ENCODE results near the gene GALNT12. TPM values are rescaled to one million over a fixed set of nuclear protein-coding genes. Genes with fewer than 3 reads are reported as not detected.

Gene GALNT12, protein sequence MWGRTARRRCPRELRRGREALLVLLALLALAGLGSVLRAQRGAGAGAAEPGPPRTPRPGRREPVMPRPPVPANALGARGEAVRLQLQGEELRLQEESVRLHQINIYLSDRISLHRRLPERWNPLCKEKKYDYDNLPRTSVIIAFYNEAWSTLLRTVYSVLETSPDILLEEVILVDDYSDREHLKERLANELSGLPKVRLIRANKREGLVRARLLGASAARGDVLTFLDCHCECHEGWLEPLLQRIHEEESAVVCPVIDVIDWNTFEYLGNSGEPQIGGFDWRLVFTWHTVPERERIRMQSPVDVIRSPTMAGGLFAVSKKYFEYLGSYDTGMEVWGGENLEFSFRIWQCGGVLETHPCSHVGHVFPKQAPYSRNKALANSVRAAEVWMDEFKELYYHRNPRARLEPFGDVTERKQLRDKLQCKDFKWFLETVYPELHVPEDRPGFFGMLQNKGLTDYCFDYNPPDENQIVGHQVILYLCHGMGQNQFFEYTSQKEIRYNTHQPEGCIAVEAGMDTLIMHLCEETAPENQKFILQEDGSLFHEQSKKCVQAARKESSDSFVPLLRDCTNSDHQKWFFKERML
- 9.6 and 15.0 TPM in 2 replicates for total RNA-seq (2012; rRNA removed)

DNA sequence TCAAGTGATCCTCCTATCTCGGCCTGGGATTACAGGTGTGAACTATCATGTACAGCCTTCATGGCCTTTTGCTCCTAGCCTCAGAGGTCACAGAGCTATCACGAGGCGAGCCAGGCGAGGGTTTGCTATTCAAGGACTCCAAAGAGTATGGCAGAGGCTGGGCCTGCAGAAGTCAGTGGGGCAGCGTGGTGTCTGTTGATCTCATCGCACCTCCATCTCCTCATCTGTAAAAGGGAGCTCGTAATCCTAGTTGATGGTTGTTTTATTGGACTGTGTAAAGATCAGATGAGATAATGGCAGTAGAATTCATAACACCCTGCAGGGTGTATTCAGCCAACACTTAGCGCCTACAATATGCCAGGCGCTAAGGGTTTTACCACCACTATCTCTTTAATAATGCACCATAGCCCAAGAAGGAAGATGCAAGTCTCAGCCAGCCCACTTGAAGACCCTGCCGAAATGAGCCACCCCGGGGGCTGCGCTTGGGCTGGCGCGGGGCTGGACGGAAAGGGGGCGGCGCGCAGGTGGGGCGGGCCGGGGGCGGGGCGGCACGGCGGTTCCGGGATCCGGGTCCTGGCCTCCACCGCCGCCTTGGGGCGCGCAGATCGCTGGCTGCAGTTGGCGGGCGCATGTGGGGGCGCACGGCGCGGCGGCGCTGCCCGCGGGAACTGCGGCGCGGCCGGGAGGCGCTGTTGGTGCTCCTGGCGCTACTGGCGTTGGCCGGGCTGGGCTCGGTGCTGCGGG lies at the start of gene GALNT12:
GALNT12 (plus strand) TSS at position 601 of the 744 bp plus-strand sequence; CDS start at position 630, 29 bp downstream.
- Histone ChIP-seq H3K4me3 (ENCODE audit: low read length) (peak within 1 kb of the TSS; percentile 65), H3K9ac (ENCODE audit: low read depth, low read length) (no peak within 1 kb of the TSS), H3K27me3 (ENCODE audit: control insufficient read depth, insufficient read depth, low read length) (peaks cover 63% of the 10 kb centered on the region), H3K4me2 (ENCODE audit: low read length) (peak within 1 kb of the TSS; percentile 89), H3K36me3 (ENCODE audit: insufficient read depth, low read length) (no peaks in the 10 kb centered on the region), H3K9me3 (replicated peaks; ENCODE audit: low read length) (no peaks in the 10 kb centered on the region), H3K4me1 (ENCODE audit: control insufficient read depth, insufficient read depth, low read length) (peaks cover 22% of the 10 kb centered on the region)

DNA sequence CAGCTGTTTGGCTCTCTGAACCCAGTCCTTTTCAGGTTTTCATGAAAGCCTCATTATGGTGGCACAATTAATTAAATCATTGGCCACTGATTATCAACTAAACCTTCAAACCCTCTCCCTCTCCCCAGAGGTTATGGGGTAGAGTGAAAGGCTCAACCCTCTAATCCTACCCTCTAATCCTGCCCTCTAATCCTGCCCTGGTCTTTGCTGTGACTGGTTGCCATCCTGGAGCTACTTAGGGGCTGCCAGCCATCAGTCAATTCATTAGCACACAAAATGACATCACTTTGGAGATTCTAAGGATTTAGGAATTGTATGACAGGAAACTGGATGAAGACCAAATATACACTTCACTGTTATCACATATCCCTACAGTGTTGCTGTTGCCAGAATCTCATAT lies 47.2 kb upstream of the GALNT12 start:
- Histone ChIP-seq H3K9ac (ENCODE audit: low read depth, low read length) (no peak overlapping the region), H3K36me3 (ENCODE audit: insufficient read depth, low read length) (peaks cover 17% of the 10 kb centered on the region), H3K4me1 (ENCODE audit: control insufficient read depth, insufficient read depth, low read length) (no peaks in the 10 kb centered on the region), H3K4me3 (ENCODE audit: low read length) (no peak overlapping the region), H3K9me3 (replicated peaks; ENCODE audit: low read length) (no peaks in the 10 kb centered on the region), H3K27me3 (ENCODE audit: control insufficient read depth, insufficient read depth, low read length) (no peaks in the 10 kb centered on the region), H3K4me2 (ENCODE audit: low read length) (no peak overlapping the region)

DNA sequence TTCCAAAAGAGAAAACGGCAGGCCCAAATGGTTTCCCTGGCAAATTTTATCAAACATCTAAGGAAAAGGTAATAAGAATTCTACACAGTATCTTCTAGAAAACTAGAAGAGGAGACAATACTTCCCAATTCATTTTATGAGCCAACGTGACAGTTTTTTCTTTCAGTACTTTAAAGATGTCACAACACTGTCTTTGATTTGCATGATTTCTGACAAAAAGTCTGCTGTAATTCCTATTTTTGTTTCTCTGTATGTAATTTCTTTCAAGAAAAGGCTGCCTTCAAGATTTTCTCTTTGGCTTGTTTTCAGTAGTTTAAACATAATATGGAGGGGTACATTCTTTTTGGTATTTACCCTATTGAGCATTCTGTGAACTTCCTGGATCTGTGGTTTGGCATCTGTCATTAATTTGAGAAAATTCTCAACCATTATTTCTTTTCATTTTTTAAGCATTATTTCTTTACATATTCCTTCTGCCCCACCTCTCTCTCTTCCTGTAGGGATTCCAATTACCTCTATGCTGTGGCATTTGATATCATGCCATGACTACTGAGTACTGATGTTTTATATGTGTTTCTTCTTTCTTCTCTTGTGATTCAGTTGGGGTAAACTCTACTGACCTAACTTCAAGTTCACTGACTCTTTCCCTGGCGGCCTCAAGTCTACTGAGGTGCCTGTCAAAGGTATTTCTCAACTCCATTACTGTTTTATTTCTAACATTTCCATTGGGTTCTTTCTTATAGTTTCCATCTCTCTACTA lies 43.3 kb upstream of the GALNT12 start:
- peaks cover 28% of the 10 kb centered on the region for H3K36me3 ChIP-seq (ENCODE audit: insufficient read depth, low read length)
- H3K27me3 ChIP-seq (ENCODE audit: control insufficient read depth, insufficient read depth, low read length) = no peaks in the 10 kb centered on the region
- H3K4me2 ChIP-seq (ENCODE audit: low read length) = no peak overlapping the region
- H3K4me3 ChIP-seq (ENCODE audit: low read length) = no peak overlapping the region
- no peaks in the 10 kb centered on the region for H3K9me3 ChIP-seq (replicated peaks; ENCODE audit: low read length)
- no peaks in the 10 kb centered on the region for H3K4me1 ChIP-seq (ENCODE audit: control insufficient read depth, insufficient read depth, low read length)
- no peak overlapping the region for H3K9ac ChIP-seq (ENCODE audit: low read depth, low read length)

DNA sequence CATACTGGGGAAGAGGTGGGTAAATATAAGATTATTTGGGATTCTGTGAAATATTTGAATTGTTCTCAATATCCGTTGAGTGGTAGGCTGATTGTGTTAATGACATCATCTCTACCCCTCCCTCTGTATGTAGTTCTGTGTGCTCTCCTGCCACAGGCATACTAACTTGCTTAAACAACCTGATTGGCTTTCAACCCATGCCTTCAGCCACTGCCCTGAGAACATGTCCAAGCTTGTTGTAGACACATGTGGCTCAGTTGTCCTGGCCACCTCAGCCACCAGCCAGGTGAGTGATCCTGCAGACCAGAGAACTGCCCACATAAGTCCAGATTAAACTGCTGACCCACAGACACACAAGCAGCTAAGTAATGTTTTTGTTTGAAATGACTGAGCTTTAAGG lies 42.2 kb upstream of the GALNT12 start:
- H3K9ac ChIP-seq (ENCODE audit: low read depth, low read length) = no peak overlapping the region
- H3K4me3 ChIP-seq (ENCODE audit: low read length) = no peak overlapping the region
- H3K4me2 ChIP-seq (ENCODE audit: low read length) = no peak overlapping the region
- no peaks in the 10 kb centered on the region for H3K9me3 ChIP-seq (replicated peaks; ENCODE audit: low read length)
- H3K4me1 ChIP-seq (ENCODE audit: control insufficient read depth, insufficient read depth, low read length) = no peaks in the 10 kb centered on the region
- H3K27me3 ChIP-seq (ENCODE audit: control insufficient read depth, insufficient read depth, low read length) = no peaks in the 10 kb centered on the region
- peaks cover 33% of the 10 kb centered on the region for H3K36me3 ChIP-seq (ENCODE audit: insufficient read depth, low read length)

DNA sequence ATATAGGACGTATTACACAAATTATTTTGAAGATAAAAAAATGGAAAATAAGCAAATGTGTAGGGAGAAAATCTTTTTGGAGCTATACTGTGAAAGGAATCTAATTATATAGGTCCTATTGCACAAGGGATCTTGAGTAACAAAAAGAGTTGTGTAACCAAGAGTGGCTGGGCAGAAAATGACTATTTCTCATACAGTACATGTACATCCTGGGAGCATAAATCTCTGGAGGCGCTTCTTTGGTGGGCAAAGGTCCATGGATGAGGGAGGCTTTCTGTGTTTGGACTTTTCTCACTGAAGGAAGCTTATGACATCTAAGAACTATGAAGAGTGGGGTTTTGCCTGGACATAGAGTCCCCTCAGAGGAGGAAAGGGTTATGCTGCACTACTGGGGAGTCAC lies 40.9 kb upstream of the GALNT12 start:
- H3K36me3 ChIP-seq (ENCODE audit: insufficient read depth, low read length) = peaks cover 44% of the 10 kb centered on the region
- no peak overlapping the region for H3K9ac ChIP-seq (ENCODE audit: low read depth, low read length)
- no peaks in the 10 kb centered on the region for H3K27me3 ChIP-seq (ENCODE audit: control insufficient read depth, insufficient read depth, low read length)
- no peak overlapping the region for H3K4me3 ChIP-seq (ENCODE audit: low read length)
- no peaks in the 10 kb centered on the region for H3K4me1 ChIP-seq (ENCODE audit: control insufficient read depth, insufficient read depth, low read length)
- no peaks in the 10 kb centered on the region for H3K9me3 ChIP-seq (replicated peaks; ENCODE audit: low read length)
- no peak overlapping the region for H3K4me2 ChIP-seq (ENCODE audit: low read length)

DNA sequence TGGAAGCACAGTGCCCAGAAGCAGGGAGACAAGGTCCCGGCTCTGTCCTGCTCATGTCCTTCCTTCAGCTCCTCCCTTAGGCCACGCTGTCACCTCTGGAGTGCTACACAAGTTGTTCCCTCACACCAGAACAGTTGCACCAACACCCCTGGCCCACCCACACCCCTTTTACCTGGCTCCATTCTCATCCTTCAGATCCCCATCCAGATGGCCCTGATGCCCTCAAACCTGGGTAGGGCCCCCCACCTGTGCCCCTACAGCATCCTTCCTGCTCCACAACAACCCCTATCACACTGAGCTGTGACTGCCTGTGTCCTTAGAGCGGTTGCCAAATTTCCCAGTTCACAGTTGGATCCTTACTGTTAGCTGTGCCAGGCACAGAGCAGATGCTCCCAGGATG lies 40.3 kb upstream of the GALNT12 start:
- Histone ChIP-seq H3K36me3 (ENCODE audit: insufficient read depth, low read length) (peaks cover 45% of the 10 kb centered on the region), H3K4me1 (ENCODE audit: control insufficient read depth, insufficient read depth, low read length) (no peaks in the 10 kb centered on the region), H3K4me2 (ENCODE audit: low read length) (no peak overlapping the region), H3K4me3 (ENCODE audit: low read length) (no peak overlapping the region), H3K9ac (ENCODE audit: low read depth, low read length) (no peak overlapping the region), H3K27me3 (ENCODE audit: control insufficient read depth, insufficient read depth, low read length) (no peaks in the 10 kb centered on the region), H3K9me3 (replicated peaks; ENCODE audit: low read length) (no peaks in the 10 kb centered on the region)

DNA sequence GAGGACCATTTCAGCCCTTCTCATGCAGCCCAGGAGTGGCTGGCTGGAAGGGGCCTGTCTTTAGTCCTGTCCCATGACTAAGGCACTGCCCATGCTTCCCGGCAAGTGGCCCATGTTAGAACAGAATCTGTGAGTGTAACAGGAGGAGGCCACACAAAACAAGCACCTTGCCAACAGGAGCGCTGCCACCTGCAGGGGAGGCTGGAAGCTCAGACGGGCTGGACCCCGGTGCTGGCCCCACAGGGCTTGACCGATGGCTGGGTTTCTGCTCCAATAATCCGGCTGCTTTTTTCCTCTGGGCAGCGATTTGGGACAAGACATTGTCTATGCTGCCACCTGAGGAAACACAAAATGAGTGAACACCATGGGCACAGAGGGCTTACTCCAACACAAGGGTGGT lies 39.6 kb upstream of the GALNT12 start:
- Histone ChIP-seq H3K4me1 (ENCODE audit: control insufficient read depth, insufficient read depth, low read length) (no peaks in the 10 kb centered on the region), H3K4me2 (ENCODE audit: low read length) (no peak overlapping the region), H3K9ac (ENCODE audit: low read depth, low read length) (no peak overlapping the region), H3K9me3 (replicated peaks; ENCODE audit: low read length) (no peaks in the 10 kb centered on the region), H3K4me3 (ENCODE audit: low read length) (no peak overlapping the region), H3K27me3 (ENCODE audit: control insufficient read depth, insufficient read depth, low read length) (no peaks in the 10 kb centered on the region), H3K36me3 (ENCODE audit: insufficient read depth, low read length) (peaks cover 52% of the 10 kb centered on the region)

DNA sequence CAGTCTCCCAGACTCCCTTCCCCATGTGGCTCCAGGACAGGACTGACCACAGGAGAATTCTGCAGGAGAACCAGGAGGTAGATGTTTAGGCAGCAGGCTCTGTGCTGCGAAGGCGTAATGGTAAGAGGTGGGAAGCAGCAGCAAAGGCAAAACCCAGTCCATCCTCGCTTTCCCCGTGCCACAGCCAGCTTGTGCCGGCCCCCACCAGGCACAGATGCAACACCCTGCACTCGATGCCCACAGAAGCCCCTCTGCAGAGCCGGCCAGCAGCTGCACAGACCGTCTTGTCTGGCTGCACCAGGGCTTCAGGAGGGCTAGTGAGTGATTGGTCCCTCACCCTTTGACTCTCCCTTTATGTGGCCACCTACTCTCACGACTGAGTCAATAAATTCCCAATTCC lies 39.1 kb upstream of the GALNT12 start:
- no peak overlapping the region for H3K9ac ChIP-seq (ENCODE audit: low read depth, low read length)
- H3K4me1 ChIP-seq (ENCODE audit: control insufficient read depth, insufficient read depth, low read length) = no peaks in the 10 kb centered on the region
- no peaks in the 10 kb centered on the region for H3K9me3 ChIP-seq (replicated peaks; ENCODE audit: low read length)
- peaks cover 56% of the 10 kb centered on the region for H3K36me3 ChIP-seq (ENCODE audit: insufficient read depth, low read length)
- H3K4me3 ChIP-seq (ENCODE audit: low read length) = no peak overlapping the region
- H3K27me3 ChIP-seq (ENCODE audit: control insufficient read depth, insufficient read depth, low read length) = no peaks in the 10 kb centered on the region
- H3K4me2 ChIP-seq (ENCODE audit: low read length) = no peak overlapping the region

DNA sequence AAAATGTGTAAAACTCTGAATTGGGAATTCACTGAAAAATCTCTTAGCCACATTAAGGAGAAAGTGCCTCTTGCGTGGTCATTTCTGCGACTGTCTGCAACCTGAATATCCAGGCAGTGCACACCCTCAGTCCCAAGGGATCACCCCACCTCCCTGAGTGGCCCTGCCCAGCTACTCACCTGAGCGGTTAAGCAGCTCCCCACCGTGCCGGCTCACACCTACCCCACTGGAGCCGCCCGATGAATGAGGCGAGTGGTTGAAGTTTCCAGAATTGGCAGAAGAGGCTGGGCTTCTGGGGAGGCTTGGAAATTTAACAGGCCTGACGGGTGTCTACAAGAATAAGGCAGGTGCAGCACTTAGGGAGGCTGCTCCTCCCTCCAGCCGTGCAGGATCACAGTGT lies 36.8 kb upstream of the GALNT12 start:
- no peaks in the 10 kb centered on the region for H3K27me3 ChIP-seq (ENCODE audit: control insufficient read depth, insufficient read depth, low read length)
- H3K4me1 ChIP-seq (ENCODE audit: control insufficient read depth, insufficient read depth, low read length) = peaks cover 4% of the 10 kb centered on the region
- no peak overlapping the region for H3K4me3 ChIP-seq (ENCODE audit: low read length)
- H3K9ac ChIP-seq (ENCODE audit: low read depth, low read length) = no peak overlapping the region
- no peak overlapping the region for H3K4me2 ChIP-seq (ENCODE audit: low read length)
- peaks cover 55% of the 10 kb centered on the region for H3K36me3 ChIP-seq (ENCODE audit: insufficient read depth, low read length)
- H3K9me3 ChIP-seq (replicated peaks; ENCODE audit: low read length) = no peaks in the 10 kb centered on the region

DNA sequence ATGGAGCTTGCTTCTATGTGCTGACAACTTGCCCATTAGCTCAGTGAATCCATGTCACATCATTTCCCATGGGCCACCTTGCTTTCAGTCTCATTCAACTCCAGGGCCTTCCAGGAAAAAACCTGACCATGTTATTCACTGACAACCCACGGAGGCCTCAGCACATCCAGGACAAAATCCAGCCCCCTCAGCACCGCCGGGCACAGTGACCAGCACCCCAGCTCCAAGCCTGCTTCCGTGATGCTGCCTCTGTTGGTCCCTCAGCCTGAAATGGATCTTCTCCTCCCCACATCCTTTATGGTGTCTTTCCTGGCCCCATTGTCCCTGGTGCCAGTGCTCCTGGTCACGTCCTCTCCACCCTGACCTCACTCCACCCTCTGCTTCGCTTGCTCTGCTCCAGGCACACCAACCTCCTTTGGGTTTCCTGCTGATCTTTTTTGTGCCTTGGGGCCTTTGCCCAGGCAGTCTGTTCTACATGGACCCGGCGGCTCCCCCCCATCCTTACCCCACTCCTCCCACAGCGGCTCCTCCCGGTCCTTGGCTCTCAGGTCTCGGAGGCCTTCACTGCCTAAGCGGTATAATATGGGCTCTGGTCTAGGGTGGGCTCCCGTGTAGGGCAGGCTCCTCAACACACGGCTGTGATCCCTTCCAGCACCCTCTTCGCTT lies 36.1 kb upstream of the GALNT12 start:
- Histone ChIP-seq H3K9ac (ENCODE audit: low read depth, low read length) (no peak overlapping the region), H3K36me3 (ENCODE audit: insufficient read depth, low read length) (peaks cover 53% of the 10 kb centered on the region), H3K27me3 (ENCODE audit: control insufficient read depth, insufficient read depth, low read length) (no peaks in the 10 kb centered on the region), H3K9me3 (replicated peaks; ENCODE audit: low read length) (no peaks in the 10 kb centered on the region), H3K4me2 (ENCODE audit: low read length) (no peak overlapping the region), H3K4me1 (ENCODE audit: control insufficient read depth, insufficient read depth, low read length) (peaks cover 4% of the 10 kb centered on the region), H3K4me3 (ENCODE audit: low read length) (no peak overlapping the region)

All from skeletal muscle satellite cell (primary cell).